ENCODE measurements around the gene ZNF740.

Gene ZNF740

GRCh38 chr12:53208435-53208834, 27.9 kb downstream of the ZNF740 start:
- DNase-seq (ENCODE audit: low read depth, low spot score) = no peak
- H3K4me3 ChIP-seq (ENCODE audit: low read length) = no peak overlapping the region

- H3K4me3 ChIP-seq (ENCODE audit: low read length) = no peak overlapping the region
- DNase-seq (ENCODE audit: low read depth, low spot score) = peak; percentile 64
These were observed 28.4 kb downstream of the ZNF740 start for GRCh38 chr12:53208877-53209463.

- no peak overlapping the region for H3K4me3 ChIP-seq (ENCODE audit: low read length)
- no peak for DNase-seq (ENCODE audit: low read depth, low spot score)
These were observed 30.3 kb downstream of the ZNF740 start for GRCh38 chr12:53210843-53211242.

- H3K4me3 ChIP-seq (ENCODE audit: low read length) = no peak overlapping the region
- DNase-seq (ENCODE audit: low read depth, low spot score) = no peak
These were observed 31.2 kb downstream of the ZNF740 start for GRCh38 chr12:53211476-53212381.

- DNase-seq (ENCODE audit: low read depth, low spot score) = no peak
- no peak overlapping the region for H3K4me3 ChIP-seq (ENCODE audit: low read length)
These were observed 32.4 kb downstream of the ZNF740 start for GRCh38 chr12:53212931-53213330.

- DNase-seq (ENCODE audit: low read depth, low spot score) = peak; percentile 57
- H3K4me3 ChIP-seq (ENCODE audit: low read length) = no peak overlapping the region
These were observed 32.8 kb downstream of the ZNF740 start for GRCh38 chr12:53213348-53213747.

- no peak overlapping the region for H3K4me3 ChIP-seq (ENCODE audit: low read length)
- no peak for DNase-seq (ENCODE audit: low read depth, low spot score)
These were observed 33.7 kb downstream of the ZNF740 start for GRCh38 chr12:53214221-53214620.

GRCh38 chr12:53214687-53215455, 34.3 kb downstream of the ZNF740 start:
- no peak for DNase-seq (ENCODE audit: low read depth, low spot score)
- H3K4me3 ChIP-seq (ENCODE audit: low read length) = no peak overlapping the region

- H3K4me3 ChIP-seq (ENCODE audit: low read length) = no peak overlapping the region
- DNase-seq (ENCODE audit: low read depth, low spot score) = no peak
These were observed 35.0 kb downstream of the ZNF740 start for GRCh38 chr12:53215497-53215896.

GRCh38 chr12:53217051-53217930, 36.8 kb downstream of the ZNF740 start:
- no peak for DNase-seq (ENCODE audit: low read depth, low spot score)
- no peak overlapping the region for H3K4me3 ChIP-seq (ENCODE audit: low read length)

GRCh38 chr12:53217931-53218307, 37.4 kb downstream of the ZNF740 start:
- no peak overlapping the region for H3K4me3 ChIP-seq (ENCODE audit: low read length)
- DNase-seq (ENCODE audit: low read depth, low spot score) = no peak

GRCh38 chr12:53218551-53219291, 38.2 kb downstream of the ZNF740 start:
- no peak for DNase-seq (ENCODE audit: low read depth, low spot score)

GRCh38 chr12:53219292-53219955, 38.9 kb downstream of the ZNF740 start:
- DNase-seq (ENCODE audit: low read depth, low spot score) = no peak
- H3K4me3 ChIP-seq (ENCODE audit: low read length) = peak overlapping the region; percentile 76

More at GRCh38 chr12:53218551-53219291, 38.2 kb downstream of the ZNF740 start:
- H3K4me3 ChIP-seq (ENCODE audit: low read length) = no peak overlapping the region

- DNase-seq (ENCODE audit: low read depth, low spot score) = peak; percentile 68
These were observed 39.6 kb downstream of the ZNF740 start for GRCh38 chr12:53219956-53220693.

GRCh38 chr12:53220694-53221202, 40.2 kb downstream of the ZNF740 start:
- DNase-seq (ENCODE audit: low read depth, low spot score) = peak; percentile 81
- peak overlapping the region; percentile 76 for H3K4me3 ChIP-seq (ENCODE audit: low read length)

More at GRCh38 chr12:53219956-53220693, 39.6 kb downstream of the ZNF740 start:
- peak overlapping the region; percentile 76 for H3K4me3 ChIP-seq (ENCODE audit: low read length)

- no peak for DNase-seq (ENCODE audit: low read depth, low spot score)
- peak overlapping the region; percentile 76 for H3K4me3 ChIP-seq (ENCODE audit: low read length)
These were observed 40.9 kb downstream of the ZNF740 start for GRCh38 chr12:53221203-53222080.
